Gastrocnemius medialis (tissue), 4 donors: ENCODE measurements around the gene ZFYVE21. TPM values are rescaled to one million over a fixed set of nuclear protein-coding genes. Genes with fewer than 3 reads are reported as not detected.

Experiments used
- ATAC-seq, 2 donors: fragments of 150-250 bp; one replicate each; pipeline ENCODE4 v1.9.1; 2016
- DNase-seq, 2 donors: peaks; one replicate each; pipeline ENCODE4 v3.0.0-alpha.2; 2019
- H3K27ac ChIP-seq, 4 donors: fragments of 200-600 bp; sonication (generic); 1 replicate in 1 of 4; 2 replicates in 3 of 4; pipeline ENCODE4 v1.5.1; 2016 to 2018; ENCODE audit warnings: mild to moderate bottlenecking in 2 of 4, moderate library complexity in 1 of 4
- H3K27me3 ChIP-seq, 3 donors: fragments of 200-600 bp; sonication (generic) in 2 of 3; 1 replicate in 1 of 3; 2 replicates in 2 of 3; pipeline versions ENCODE4 v1.5.1 to v1.6.0; 2016 to 2019; ENCODE audit warnings: mild to moderate bottlenecking in 1 of 3, moderate library complexity in 1 of 3
- H3K36me3 ChIP-seq, 2 donors: fragments of 200-600 bp; sonication (generic) in 1 of 2; one replicate each; pipeline ENCODE4 v1.5.1; 2017 to 2018
- H3K4me1 ChIP-seq, 2 donors: fragments of 200-600 bp; sonication (generic) in 1 of 2; one replicate each; pipeline ENCODE4 v1.5.1; 2016 to 2017; ENCODE audit warnings: mild to moderate bottlenecking in 2 of 2
- H3K4me3 ChIP-seq, 4 donors: fragments of 200-600 bp; sonication (generic) in 3 of 4; 1 replicate in 1 of 4; 2 replicates in 3 of 4; pipeline ENCODE4 v1.5.1; 2016 to 2019; ENCODE audit warnings: mild to moderate bottlenecking in 2 of 4
- H3K9me3 ChIP-seq, 3 donors: fragments of 200-600 bp; sonication (generic) in 2 of 3; 1 replicate in 1 of 3; 2 replicates in 2 of 3; pipeline ENCODE4 v1.5.1; 2016 to 2019
- CTCF ChIP-seq, 5 experiments: fragments of 450-650 bp in 3 of 5; fragments of 200-600 bp in 2 of 5; sonication (generic) in 2 of 5; IDR thresholded peaks in 4 of 5; conservative IDR thresholded peaks in 1 of 5; 1 replicate in 4 of 5; 2 replicates in 1 of 5; pipeline ENCODE4 v1.5.1; 2016 to 2019; ENCODE audit warnings: antibody characterized with exemption in 5 of 5, mild to moderate bottlenecking in 3 of 5, moderate library complexity in 3 of 5
- POLR2A ChIP-seq, 2 donors: fragments of 450-650 bp; IDR thresholded peaks; one replicate each; pipeline ENCODE4 v1.6.1; 2017; ENCODE audit warnings: antibody characterized with exemption in 2 of 2, mild to moderate bottlenecking in 2 of 2, moderate library complexity in 2 of 2
- in situ Hi-C, 4 donors: fragments of 200-750 bp; cut with MboI; loops; one replicate each; pipeline versions ENCODE4 v1.15.0 to v1.8.0; 2017; ENCODE audit warnings: low sequenced_read_pairs in 4 of 4
- intact Hi-C: fragments of 100-400 bp; cut with DNase I; formaldehyde crosslinking; loops from one replicate; pipeline ENCODE4 v1.15.1; 2023; ENCODE audit warnings: low total_unique reads
- total RNA-seq, 4 donors: library from RNA; depleted of rRNA; stranded (reverse); fragments of >200 nt; gene quantifications; one replicate each; pipeline versions ENCODE4 v1.1.0 to v1.2.3, GENCODE V29; 2016

The ZFYVE21 gene
- total RNA-seq, 4 donors from 2014 or later = 16.2 to 25.8 (median 20.2) TPM

GRCh38 chr14:103744621-103745395, 29.2 kb downstream of the ZFYVE21 start:
- Histone ChIP-seq H3K4me3 (no peak overlapping the region), H3K9me3 (no peaks in the 10 kb centered on the region), H3K4me1 (no peaks in the 10 kb centered on the region), H3K36me3 (peaks cover 0 to 24% of the 10 kb centered on the region in 2 donors), H3K27me3 (no peaks in the 10 kb centered on the region), H3K27ac (no peak overlapping the region)
- TF ChIP-seq POLR2A (IDR thresholded peaks at IDR 0.05) (no peak), CTCF (IDR thresholded peaks at IDR 0.05 in 4 of 5, conservative IDR thresholded peaks at IDR 0.05 in 1 of 5) (no peak)
- in situ Hi-C loops (no loop called here), intact Hi-C loops (no loop called here)
- no peak for DNase-seq
- ATAC-seq = no peak

GRCh38 chr14:103745424-103745823, 29.8 kb downstream of the ZFYVE21 start:
- H3K27ac ChIP-seq = no peak overlapping the region
- H3K36me3 ChIP-seq = peaks cover 0 to 18% of the 10 kb centered on the region in 2 donors
- no peak overlapping the region for H3K4me3 ChIP-seq
- in situ Hi-C loops (no loop called here), intact Hi-C loops (no loop called here)
- DNase-seq = no peak
- TF ChIP-seq POLR2A (IDR thresholded peaks at IDR 0.05) (no peak), CTCF (IDR thresholded peaks at IDR 0.05 in 4 of 5, conservative IDR thresholded peaks at IDR 0.05 in 1 of 5) (no peak)
- H3K27me3 ChIP-seq = no peaks in the 10 kb centered on the region
- no peak for ATAC-seq
- H3K9me3 ChIP-seq = no peaks in the 10 kb centered on the region
- H3K4me1 ChIP-seq = no peaks in the 10 kb centered on the region

- H3K4me1 ChIP-seq = no peaks in the 10 kb centered on the region
- no peaks in the 10 kb centered on the region for H3K9me3 ChIP-seq
- no peaks in the 10 kb centered on the region for H3K27me3 ChIP-seq
- ATAC-seq (no peak), DNase-seq (no peak)
- in situ Hi-C loops (no loop called here), intact Hi-C loops (no loop called here)
- H3K4me3 ChIP-seq = no peak overlapping the region
- peaks cover 0 to 10% of the 10 kb centered on the region in 2 donors for H3K36me3 ChIP-seq
- TF ChIP-seq POLR2A (IDR thresholded peaks at IDR 0.05) (no peak), CTCF (IDR thresholded peaks at IDR 0.05 in 4 of 5, conservative IDR thresholded peaks at IDR 0.05 in 1 of 5) (no peak)
- no peak overlapping the region for H3K27ac ChIP-seq
These were observed 31.1 kb downstream of the ZFYVE21 start for GRCh38 chr14:103746701-103747100.

GRCh38 chr14:103748534-103748857, 32.9 kb downstream of the ZFYVE21 start:
- intact Hi-C loops (no loop called here), in situ Hi-C loops (no loop called here)
- H3K27ac ChIP-seq = no peak overlapping the region
- no peaks in the 10 kb centered on the region for H3K27me3 ChIP-seq
- no peak for DNase-seq
- no peak for ATAC-seq
- no peak overlapping the region for H3K4me3 ChIP-seq
- H3K9me3 ChIP-seq = no peaks in the 10 kb centered on the region
- no peaks in the 10 kb centered on the region for H3K4me1 ChIP-seq
- TF ChIP-seq CTCF (IDR thresholded peaks at IDR 0.05 in 4 of 5, conservative IDR thresholded peaks at IDR 0.05 in 1 of 5) = no peak
- no peak for TF ChIP-seq POLR2A (IDR thresholded peaks at IDR 0.05)
- H3K36me3 ChIP-seq = peaks cover 0 to 15% of the 10 kb centered on the region in 2 donors

GRCh38 chr14:103749452-103749851, 33.8 kb downstream of the ZFYVE21 start:
- in situ Hi-C loops = no loop called here
- TF ChIP-seq POLR2A (IDR thresholded peaks at IDR 0.05) (no peak), CTCF (IDR thresholded peaks at IDR 0.05 in 4 of 5, conservative IDR thresholded peaks at IDR 0.05 in 1 of 5) (no peak)
- H3K27ac ChIP-seq = no peak overlapping the region
- no peak overlapping the region for H3K4me3 ChIP-seq
- no peaks in the 10 kb centered on the region for H3K4me1 ChIP-seq
- no peak for DNase-seq
- no peaks in the 10 kb centered on the region for H3K9me3 ChIP-seq
- no peaks in the 10 kb centered on the region for H3K27me3 ChIP-seq
- no peak for ATAC-seq
- peaks cover 0 to 15% of the 10 kb centered on the region in 2 donors for H3K36me3 ChIP-seq
- intact Hi-C loops = no loop called here
